H1 (cell line): ENCODE results near the gene RALA. TPM values are rescaled to one million over a fixed set of nuclear protein-coding genes. Genes with fewer than 3 reads are reported as not detected.

Experiments
- BCL11A ChIP-seq, 2 experiments: IDR thresholded peaks; one replicate each; pipeline ENCODE4 v1.6.1; 2011; ENCODE audit warnings: low read depth in 2 of 2, low read length in 2 of 2, mild to moderate bottlenecking in 2 of 2
- polyA plus RNA-seq, 7 experiments: library from polyadenylated mRNA; depleted of rRNA in 3 of 7; stranded (reverse) in 5 of 7; unstranded in 2 of 7; fragments of >200 nt in 5 of 7; fragments of 200-250 nt in 2 of 7; gene quantifications; 1 replicate in 5 of 7; 2 replicates in 1 of 7; 4 replicates in 1 of 7; pipeline versions ENCODE4 v1.2.1 to v1.2.3, GENCODE V29; 2011 to 2013; ENCODE audit warnings: missing spikeins in 2 of 7, mixed read lengths in 2 of 7
- total RNA-seq: library from RNA; stranded (reverse); fragmentation: NEBNext Ultra II Directional; extraction: Animal tissue kit (Norgen Biotek cat#: 25700); gene quantifications from 2 replicates; pipeline ENCODE4 v1.2.1, GENCODE V29; 2021
- TF ChIP-seq, protein P1 (sequence below): IDR thresholded peaks from 2 replicates; pipeline ENCODE4 v1.6.1; 2011; ENCODE audit warnings: low read length, improper control_type of control experiment

RALA gene
- total and polyA plus RNA-seq, 2 of the 8 experiments (the other 6 are each of a cell fraction or from before 2014, with no cell fraction given): 24.1 to 72.8 TPM

DNA sequence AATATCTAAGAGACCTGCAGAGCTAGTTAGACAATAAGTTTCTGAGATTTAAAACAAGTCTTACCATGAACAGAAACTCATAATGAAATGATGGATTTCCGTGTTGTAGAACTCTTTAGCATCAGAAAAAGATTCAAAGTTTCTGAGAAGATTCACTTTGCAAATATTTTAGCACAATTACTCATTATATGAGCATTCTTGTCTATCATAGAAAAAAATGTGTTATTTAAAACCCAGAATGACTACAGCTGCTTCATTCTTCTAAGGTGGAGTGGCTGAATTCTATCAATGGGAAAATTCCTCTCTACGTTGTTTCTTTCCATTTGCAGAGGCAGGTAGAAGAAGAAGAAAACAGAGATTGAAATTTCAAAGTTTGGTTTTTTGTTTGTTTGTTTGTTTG, 21.0 kb upstream of the RALA start (continued):
- TF ChIP-seq BCL11A (IDR thresholded peaks at IDR 0.05; ENCODE audit: low read depth in 2 of 2, low read length in 2 of 2): no peak
- TF ChIP-seq, protein P1, sequence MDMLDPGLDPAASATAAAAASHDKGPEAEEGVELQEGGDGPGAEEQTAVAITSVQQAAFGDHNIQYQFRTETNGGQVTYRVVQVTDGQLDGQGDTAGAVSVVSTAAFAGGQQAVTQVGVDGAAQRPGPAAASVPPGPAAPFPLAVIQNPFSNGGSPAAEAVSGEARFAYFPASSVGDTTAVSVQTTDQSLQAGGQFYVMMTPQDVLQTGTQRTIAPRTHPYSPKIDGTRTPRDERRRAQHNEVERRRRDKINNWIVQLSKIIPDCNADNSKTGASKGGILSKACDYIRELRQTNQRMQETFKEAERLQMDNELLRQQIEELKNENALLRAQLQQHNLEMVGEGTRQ: no peak
- TF ChIP-seq, all 59 proteins: peak for 0
